ENCODE results near the gene TOMM34. TPM values are rescaled to one million over a fixed set of nuclear protein-coding genes. Genes with fewer than 3 reads are reported as not detected.

TOMM34 gene
- total and polyA plus RNA-seq, 9 of the 15 experiments (the other 6 are each of a cell fraction or from before 2014, with no cell fraction given) = 18.1 to 69.4 (median 41.7) TPM

DNA sequence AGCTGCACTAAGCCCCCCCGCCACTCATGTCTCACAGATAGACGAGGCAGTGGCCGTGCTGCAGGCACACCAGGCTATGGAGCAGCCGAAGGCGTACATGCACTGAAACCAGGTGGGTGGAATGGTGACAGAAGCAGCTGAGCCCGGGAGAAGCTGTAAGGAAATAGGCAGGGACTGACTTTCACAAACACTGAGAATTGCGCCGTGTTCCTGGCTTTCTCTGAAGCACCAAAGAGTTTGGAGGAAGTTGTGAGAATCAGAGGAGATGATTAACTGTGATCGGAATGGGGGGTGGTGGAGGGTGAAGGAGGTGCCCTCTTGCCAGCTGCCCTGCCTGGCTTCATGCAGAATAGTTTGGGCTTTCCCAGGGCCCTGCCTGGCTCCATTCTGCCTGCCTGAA is 21.6 kb downstream of the TOMM34 start (continued):
- TF ChIP-seq ZNF318 (IDR thresholded peaks at IDR 0.05; ENCODE audit: borderline replicate concordance in 1 of 2, low read depth in 1 of 2) = no peak

DNA sequence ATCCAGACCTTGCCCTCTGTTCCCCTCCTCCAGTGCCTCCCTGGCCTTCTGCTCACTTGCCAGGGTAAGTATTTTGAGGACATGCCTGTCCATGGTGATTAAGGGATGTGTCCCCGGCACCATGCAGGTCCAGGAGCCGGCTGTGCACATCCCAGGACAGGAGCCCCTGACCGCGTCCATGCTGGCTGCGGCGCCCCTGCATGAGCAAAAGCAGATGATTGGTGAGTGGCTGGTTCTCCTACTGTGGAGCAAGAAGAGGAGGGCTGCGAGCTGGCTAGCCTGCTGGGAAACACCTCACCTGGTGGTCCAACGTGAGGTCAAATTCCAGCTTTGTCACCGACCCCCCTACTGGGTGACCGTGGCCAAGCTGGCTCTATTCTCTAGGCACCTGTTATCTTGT is 23.7 kb downstream of the TOMM34 start:
- ChIA-PET POLR2A (interaction anchor here (1.2 to 4.1 kb wide), 2 partner anchors 12 to 15 kb away, joined by 4 to 21 read pairs; no protein-coding TSS in a partner anchor), CTCF (ENCODE audit: low intra/inter-chr PET ratio) (no interaction called here)
- H3K27me3 ChIP-seq (ENCODE audit: control insufficient read depth in 2 of 2, insufficient read depth in 2 of 2, low read length in 2 of 2) = no peaks in the 10 kb centered on the region
- H3K9ac ChIP-seq (ENCODE audit: insufficient read depth in 1 of 2, low read depth in 2 of 2, low read length in 2 of 2) = no peak overlapping the region; a peak in 1 of 4 replicates
- no peak overlapping the region for H3K4me3 ChIP-seq
- H3K4me1 ChIP-seq (replicated peaks in 1 of 2; ENCODE audit: control insufficient read depth in 2 of 2, insufficient read depth in 2 of 2, low read length in 2 of 2) = no peaks in the 10 kb centered on the region
- no TSS peak for BruUV-seq (replicated peaks)
- no peaks in the 10 kb centered on the region for H3K9me3 ChIP-seq (replicated peaks; ENCODE audit: control insufficient read depth, insufficient read depth, low read depth, low read length)
- no peak for DNase-seq (ENCODE audit: extremely low read depth in 1 of 4, low spot score in 3 of 4)
- peaks cover 78% of the 10 kb centered on the region; the same call in 2 of the 3 replicates for H3K36me3 ChIP-seq (ENCODE audit: control insufficient read depth, insufficient read depth, low read length)
- H3K4me2 ChIP-seq (ENCODE audit: insufficient read depth, low read length) = no peak overlapping the region
- in situ Hi-C loops (cut with MboI) = no loop called here
- no peak overlapping the region for H2AFZ ChIP-seq (ENCODE audit: low read depth, low read length)
- intact Hi-C loops (cut with micrococcal nuclease) = no loop called here
- TF ChIP-seq ZEB2 (IDR thresholded peaks at IDR 0.05) = no peak
- no peak for TF ChIP-seq GTF2B (IDR thresholded peaks at IDR 0.05; ENCODE audit: extremely low read depth, insufficient read length)
- TF ChIP-seq CBFB (CRISPR knock-in tag; IDR thresholded peaks at IDR 0.05) = no peak
- TF ChIP-seq EP400 (IDR thresholded peaks at IDR 0.05) = no peak
- no peak overlapping the region for H3K27ac ChIP-seq (ENCODE audit: extremely low read depth, low read depth, low read length)
- WGBS (ENCODE audit: insufficient coverage, low coverage, missing lambda C conversion rate) = 88% methylated on average over 10 of the region's 10 CpGs
- FAIRE-seq = no peak
- H4K20me1 ChIP-seq (replicated peaks; ENCODE audit: control insufficient read depth, insufficient read depth, low read length) = peaks cover 4% of the 10 kb centered on the region
- no peaks in the 10 kb centered on the region for H3K9me1 ChIP-seq (ENCODE audit: control insufficient read depth, insufficient read depth, low read length)
- no peak for ATAC-seq
- H3K79me2 ChIP-seq (ENCODE audit: control insufficient read depth, insufficient read depth, low read length) = no peaks in the 10 kb centered on the region
